Adipocyte (in vitro differentiated cells): ENCODE measurements around the gene ZNF627.
A peak's percentile ranks its signal among the peaks of the same experiment; 100 is the strongest.

Experiments used
- DNase-seq: peaks from one replicate; pipeline ENCODE4 v3.0.0-alpha.2; 2015; ENCODE audit warnings: low read depth
- H3K27me3 ChIP-seq: replicated peaks from 2 replicates; pipeline ENCODE4 v1.7.0; 2013; ENCODE audit warnings: mild to moderate bottlenecking, low read length, moderate library complexity; ENCODE audit not compliant: control insufficient read depth, insufficient read depth
- H3K36me3 ChIP-seq: 2 replicates; pipeline ENCODE4 v1.7.0; 2013; ENCODE audit warnings: low read length, mild to moderate bottlenecking, moderate library complexity; ENCODE audit not compliant: control insufficient read depth, insufficient read depth, severe bottlenecking
- H3K4me1 ChIP-seq: 2 replicates; pipeline ENCODE4 v1.7.0; 2013; ENCODE audit warnings: mild to moderate bottlenecking, low read length, moderate library complexity; ENCODE audit not compliant: control insufficient read depth, insufficient read depth
- H3K4me3 ChIP-seq: 2 replicates; pipeline ENCODE4 v1.7.0; 2013; ENCODE audit warnings: mild to moderate bottlenecking, low read length, moderate library complexity
- H3K9ac ChIP-seq: 2 replicates; pipeline ENCODE4 v1.7.0; 2013; ENCODE audit warnings: mild to moderate bottlenecking, low read length, moderate library complexity
- H3K9me3 ChIP-seq: 2 replicates; pipeline ENCODE4 v1.7.0; 2013; ENCODE audit warnings: mild to moderate bottlenecking, low read length, moderate library complexity; ENCODE audit not compliant: control insufficient read depth

ZNF627 gene

GRCh38 chr19:11658970-11659369 lies 61.7 kb downstream of the ZNF627 start:
- Histone ChIP-seq H3K36me3 (no peaks in the 10 kb centered on the region), H3K27me3 (no peaks in the 10 kb centered on the region), H3K9ac (no peak overlapping the region), H3K4me1 (no peaks in the 10 kb centered on the region), H3K4me3 (no peak overlapping the region), H3K9me3 (peaks cover 12% of the 10 kb centered on the region)
- no peak for DNase-seq

DNA sequence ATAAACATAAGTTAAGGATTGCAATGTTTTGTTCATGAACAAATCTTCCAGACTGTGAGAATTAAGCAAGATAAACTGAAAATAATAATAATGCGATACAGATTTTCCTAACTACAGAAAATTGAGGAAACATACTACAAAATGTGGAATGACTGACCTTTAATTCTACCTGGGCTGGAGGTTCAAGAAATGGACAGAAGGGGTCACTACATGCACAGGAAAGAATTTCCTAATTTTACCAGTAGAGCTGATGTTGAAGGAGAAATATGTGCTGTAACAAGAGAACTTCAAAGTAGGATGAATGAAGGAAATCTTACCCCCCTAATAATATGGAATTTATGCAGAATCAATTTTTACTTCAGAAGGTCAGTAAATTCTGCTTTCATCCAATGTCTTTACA lies 62.3 kb downstream of the ZNF627 start:
- Histone ChIP-seq H3K9ac (no peak overlapping the region), H3K4me3 (no peak overlapping the region), H3K36me3 (no peaks in the 10 kb centered on the region), H3K27me3 (no peaks in the 10 kb centered on the region), H3K4me1 (no peaks in the 10 kb centered on the region), H3K9me3 (peaks cover 9% of the 10 kb centered on the region)
- DNase-seq: peak; percentile 44

- DNase-seq: no peak
- Histone ChIP-seq H3K9me3 (no peaks in the 10 kb centered on the region), H3K27me3 (no peaks in the 10 kb centered on the region), H3K36me3 (no peaks in the 10 kb centered on the region), H3K4me3 (no peak overlapping the region), H3K4me1 (no peaks in the 10 kb centered on the region), H3K9ac (no peak overlapping the region)
These were observed 65.0 kb downstream of the ZNF627 start for GRCh38 chr19:11662278-11662677.

DNA sequence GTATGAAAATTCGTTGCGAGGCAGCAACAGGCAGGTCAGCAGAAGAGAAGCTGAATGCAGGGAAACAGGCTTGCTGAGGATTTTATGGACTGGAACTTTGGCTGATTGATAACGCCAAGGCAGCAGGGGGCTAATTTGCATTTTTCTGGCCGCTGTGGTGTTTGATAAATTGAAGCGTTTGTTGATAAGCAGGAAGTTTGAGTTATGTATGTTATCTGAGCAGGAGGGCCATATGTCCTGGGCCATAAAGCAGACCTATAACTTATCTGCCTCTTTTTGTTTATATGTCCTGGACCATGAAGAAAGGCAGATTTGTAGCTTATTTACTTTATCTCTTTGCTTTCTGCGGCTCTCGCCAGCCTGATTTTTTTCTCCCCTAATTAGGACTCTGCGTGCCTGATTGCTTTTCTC lies 65.9 kb downstream of the ZNF627 start:
- DNase-seq: no peak
- H3K36me3 ChIP-seq: no peaks in the 10 kb centered on the region
- no peaks in the 10 kb centered on the region for H3K27me3 ChIP-seq
- no peaks in the 10 kb centered on the region for H3K4me1 ChIP-seq
- no peak overlapping the region for H3K4me3 ChIP-seq
- H3K9ac ChIP-seq: no peak overlapping the region
- no peaks in the 10 kb centered on the region for H3K9me3 ChIP-seq
